Stimulated activated CD8-positive, alpha-beta memory T cell treated with anti-CD3 and anti-CD28 coated beads, Interleukin-12 subunit alpha, Interleukin-12 subunit beta, amount 100 ng/mL, for 24 hours (primary cell): ENCODE results near the gene CYP1A1.
"Not testable (repeated sequence)": the region's sequence is repeated elsewhere in the genome, so short reads cannot be mapped to it uniquely, and the experiment has no call there.

ENCODE experiments used
- DNase-seq: peaks from one replicate; pipeline ENCODE4 v3.0.0-alpha.2; 2020; ENCODE audit errors: extremely low read depth

Gene CYP1A1

DNA sequence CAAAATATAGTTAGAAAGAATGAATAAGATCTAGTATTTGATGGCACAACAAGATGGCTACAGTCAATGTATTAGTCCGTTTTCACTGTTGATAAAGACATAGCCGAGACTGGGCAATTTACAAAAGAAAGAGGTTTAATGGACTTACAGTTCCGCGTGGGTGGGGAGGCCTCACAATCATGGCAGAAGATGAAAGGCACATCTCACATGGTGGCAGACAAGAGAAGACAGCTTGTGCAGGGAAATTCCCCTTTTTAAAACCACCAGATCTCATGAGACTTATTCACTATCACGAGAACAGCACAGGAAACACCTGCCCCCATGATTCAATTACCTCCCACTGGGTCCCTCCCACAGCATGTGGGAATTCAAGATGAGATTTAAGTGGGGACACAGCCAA, 12.9 kb upstream of the CYP1A1 start:
- DNase-seq = not testable (repeated sequence)

DNA sequence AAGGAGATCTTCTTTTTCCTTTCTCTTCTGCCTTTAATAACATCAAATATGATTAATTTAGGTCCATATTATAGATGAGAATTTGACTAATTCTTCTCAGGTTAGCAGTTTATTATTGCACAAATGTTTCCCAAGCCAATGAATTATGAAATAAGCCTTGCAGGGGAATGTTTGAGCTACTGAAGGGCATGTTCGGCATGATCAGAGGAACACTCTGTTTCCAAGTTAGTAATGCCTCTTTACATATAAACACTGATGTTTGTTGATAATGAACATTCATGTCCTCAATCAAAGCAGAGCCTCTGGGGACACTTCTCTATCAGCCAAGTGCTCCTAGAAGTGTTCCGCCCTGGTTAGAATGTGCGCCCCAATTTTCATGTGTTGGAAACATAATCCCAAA, 10.0 kb upstream of the CYP1A1 start:
- DNase-seq = no peak

DNA sequence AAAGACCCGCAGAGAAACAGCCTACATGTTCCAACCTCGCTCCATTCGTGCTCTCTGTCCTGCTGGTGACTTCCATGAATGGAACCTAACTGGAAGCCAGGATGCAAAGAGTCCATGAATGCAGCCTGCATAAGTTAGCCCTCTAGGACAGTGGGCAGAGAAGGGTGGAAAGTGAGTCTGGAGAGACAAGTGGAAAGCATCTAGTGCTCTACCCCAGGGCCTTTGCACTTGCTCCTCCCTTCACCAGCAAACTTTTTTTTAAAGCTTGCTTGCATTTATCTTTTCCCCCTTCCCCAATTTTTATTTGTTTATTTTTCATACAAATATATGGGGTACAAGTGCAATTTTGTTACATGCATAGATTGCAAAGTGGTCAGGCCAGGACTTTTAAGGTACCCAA, 7.9 kb upstream of the CYP1A1 start:
- DNase-seq = no peak

DNA sequence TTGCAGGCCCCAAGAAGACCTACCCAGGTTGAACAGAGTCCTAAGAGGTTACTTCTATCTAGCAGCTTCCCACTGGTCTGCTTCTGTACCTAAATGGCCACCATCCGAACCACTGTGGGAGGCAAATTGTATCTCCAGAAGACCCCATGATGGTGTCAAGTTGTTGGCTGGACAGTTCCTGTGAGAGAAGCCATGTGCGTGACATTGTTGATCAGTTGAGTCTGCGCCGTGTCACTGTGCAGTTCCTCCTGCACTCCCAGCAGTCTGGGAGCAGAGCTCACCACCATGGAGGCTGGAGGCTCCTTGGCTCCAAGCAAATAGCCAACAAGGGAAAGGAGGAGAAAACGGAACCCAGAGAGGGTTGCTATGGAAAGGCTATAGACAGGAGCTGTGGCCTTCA, 7.5 kb upstream of the CYP1A1 start:
- no peak for DNase-seq

DNA sequence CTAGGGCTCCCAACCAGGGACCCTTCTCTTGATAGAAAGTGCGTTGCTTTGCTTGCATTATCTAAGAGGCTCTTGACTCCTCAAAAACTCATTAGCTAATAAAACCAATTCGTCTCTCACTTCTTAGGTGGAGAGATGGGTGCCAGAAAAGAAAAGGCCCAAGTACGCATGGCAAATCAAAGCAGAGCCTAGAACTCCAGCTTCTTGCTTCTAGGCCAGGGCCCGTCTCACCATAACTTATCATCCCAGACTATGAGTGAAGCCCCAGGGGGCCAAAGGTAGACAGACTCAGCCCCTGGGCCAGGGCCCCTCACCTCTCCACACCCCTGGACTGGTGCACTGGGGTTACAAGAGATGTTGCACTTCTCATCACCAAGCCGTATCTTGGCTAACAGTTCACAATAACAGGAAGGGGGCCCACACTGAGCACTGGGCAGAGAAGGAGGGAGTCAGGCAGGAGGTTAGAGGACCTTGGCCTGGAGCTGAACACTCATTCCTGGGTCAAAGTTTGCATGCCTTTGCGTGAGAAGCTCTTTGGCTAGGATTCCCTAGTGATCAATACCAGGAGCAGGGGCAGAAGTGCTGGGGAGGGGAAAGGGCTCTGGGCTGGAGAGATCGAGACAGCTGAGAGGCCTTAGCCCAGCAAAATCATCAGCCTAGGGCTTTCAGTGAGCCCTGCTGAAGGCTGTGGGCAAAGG, 5.4 kb upstream of the CYP1A1 start:
- no peak for DNase-seq

DNA sequence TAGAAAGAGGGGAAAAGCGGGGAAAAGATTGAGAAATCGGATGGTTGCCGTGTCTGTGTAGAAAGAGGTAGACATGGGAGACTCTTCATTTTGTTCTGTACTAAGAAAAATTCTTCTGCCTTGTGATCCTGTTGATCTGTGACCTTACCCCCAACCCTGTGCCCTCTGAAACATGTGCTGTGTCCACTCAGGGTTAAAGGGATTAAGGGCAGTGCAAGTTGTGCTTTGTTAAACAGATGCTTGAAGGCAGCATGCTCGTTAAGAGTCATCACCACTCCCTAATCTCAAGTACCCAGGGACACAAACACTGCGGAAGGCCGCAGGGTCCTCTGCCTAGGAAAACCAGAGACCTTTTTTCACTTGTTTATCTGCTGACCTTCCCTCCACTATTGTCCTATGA, 4.0 kb upstream of the CYP1A1 start:
- not testable (repeated sequence) for DNase-seq

DNA sequence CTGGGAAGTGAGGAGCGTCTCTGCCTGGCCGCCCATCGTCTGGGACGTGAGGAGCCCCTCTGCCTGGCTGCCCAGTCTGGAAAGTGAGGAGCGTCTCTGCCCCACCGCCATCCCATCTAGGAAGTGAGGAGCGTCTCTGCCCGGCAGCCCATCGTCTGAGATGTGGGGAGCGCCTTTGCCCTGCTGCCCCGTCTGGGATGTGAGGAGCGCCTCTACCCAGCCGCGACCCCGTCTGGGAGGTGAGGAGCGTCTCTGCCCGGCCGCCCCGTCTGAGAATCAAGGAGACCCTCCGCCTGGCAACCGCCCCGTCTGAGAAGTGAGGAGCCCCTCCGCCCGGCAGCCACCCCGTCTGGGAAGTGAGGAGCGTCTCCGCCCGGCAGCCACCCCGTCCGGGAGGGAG, 3.4 kb upstream of the CYP1A1 start:
- DNase-seq = not testable (repeated sequence)

DNA sequence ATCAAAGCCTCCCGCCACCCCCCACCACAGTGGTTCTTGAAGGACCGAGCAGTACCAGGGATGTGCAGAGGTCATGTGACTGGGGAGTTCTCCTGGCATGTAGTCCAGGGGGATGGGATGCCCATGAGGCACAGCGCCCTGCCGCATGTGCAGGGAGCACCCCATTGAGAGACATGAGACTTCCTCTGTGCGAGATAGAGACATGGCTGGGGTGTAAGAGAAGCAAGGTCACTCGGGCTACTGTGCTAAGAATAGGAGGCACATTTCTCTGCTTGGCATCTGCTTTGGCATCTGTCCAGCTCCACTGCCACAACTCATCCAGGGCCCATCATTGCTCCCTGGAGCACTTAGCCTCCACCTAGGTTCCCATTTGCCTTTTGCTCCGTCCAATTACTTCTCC, 2.4 kb upstream of the CYP1A1 start:
- DNase-seq = no peak

DNA sequence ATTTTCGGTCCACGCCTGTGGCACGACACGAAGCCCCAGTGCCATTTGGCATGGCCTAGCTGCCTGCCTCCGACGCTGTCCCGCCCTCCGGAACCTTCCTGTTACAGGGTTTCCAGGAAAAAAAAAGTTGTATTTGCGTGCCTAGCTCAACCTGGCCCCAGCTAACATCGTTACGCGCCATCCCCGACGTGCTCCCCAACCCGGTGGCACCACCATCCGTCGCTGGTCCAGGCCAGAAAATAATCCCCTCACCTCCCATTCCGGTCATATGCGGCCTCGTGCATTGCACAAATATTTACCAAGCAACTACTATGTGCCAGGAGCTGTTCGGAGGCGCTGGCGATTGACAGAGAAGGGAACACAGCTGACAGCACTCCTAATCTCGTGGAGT, 1.4 kb upstream of the CYP1A1 start:
- no peak for DNase-seq

DNA sequence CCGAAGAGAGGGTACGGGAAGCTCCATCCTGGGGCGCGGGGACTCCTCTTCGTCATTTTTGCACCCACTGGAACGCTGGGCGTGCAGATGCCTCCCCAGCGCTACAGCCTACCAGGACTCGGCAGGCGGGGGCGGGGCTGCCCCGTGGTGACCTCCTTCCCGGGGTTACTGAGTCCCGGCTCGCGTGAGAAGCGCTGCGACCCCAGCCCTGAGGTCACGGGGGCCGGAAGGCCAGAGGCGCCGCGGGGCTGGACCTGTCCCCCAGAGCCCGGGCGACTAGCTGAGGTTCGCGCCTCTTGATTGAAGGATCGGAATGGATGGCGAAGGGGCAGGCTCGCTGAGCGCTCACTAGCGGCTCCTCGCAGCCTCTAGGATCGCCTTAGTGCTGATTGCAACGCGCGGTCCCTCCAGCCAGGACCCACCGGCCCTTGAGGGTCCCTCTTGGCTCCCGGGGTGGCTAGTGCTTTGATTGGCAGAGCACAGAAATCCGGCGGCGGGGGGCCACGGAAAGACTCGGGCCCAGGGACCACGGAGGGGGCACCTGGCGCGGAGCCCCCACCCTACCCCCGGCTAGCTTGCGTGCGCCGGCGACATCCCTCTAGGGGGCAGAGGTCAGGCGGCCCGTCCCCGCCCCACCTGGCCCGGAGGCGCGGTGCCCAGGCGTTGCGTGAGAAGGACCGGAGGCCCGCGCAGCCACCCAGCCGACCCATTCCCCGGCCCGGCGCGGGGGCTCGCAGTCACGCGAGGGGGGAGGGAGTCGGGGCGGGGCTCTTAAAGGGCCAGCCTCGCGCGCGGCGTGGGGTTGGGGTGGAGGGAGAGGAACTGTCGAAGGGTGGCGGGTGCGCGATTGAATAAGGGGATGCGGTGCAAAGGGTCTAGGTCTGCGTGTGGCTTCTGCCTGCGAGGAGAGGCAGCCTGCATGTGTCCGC, 781 bp upstream of the CYP1A1 start:
- no peak for DNase-seq

DNA sequence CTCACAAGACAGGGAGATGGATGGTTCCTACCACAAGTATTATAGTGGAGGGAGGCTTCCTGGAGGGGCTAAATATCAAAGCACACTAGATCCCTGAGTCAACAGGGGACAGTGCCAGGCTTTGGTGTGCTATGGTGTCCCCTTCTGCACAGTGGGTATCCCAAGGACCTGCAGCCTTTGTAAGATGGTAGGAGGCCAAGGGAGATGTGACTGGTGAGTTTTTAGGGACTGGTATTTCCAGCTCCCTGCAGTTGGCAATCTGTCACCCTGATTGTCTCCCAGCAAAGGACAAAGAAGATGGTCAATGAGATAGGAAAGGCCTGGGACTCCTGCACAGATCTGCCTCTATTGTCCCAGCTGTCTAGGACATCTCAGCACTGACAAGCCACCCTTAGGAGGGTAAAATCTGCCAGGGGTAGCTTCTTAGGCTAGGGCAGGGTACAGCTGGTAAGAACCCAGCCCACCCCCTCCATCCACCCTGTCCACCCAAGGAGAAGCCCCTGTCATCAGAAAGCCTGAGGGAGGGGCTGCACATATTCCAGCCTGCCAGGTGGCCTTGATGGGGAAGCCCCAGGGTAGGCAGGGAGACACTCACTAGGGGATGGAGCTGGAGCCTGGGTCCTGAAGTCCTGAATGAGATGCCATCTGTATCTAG, 631 bp downstream of the CYP1A1 start:
- no peak for DNase-seq

DNA sequence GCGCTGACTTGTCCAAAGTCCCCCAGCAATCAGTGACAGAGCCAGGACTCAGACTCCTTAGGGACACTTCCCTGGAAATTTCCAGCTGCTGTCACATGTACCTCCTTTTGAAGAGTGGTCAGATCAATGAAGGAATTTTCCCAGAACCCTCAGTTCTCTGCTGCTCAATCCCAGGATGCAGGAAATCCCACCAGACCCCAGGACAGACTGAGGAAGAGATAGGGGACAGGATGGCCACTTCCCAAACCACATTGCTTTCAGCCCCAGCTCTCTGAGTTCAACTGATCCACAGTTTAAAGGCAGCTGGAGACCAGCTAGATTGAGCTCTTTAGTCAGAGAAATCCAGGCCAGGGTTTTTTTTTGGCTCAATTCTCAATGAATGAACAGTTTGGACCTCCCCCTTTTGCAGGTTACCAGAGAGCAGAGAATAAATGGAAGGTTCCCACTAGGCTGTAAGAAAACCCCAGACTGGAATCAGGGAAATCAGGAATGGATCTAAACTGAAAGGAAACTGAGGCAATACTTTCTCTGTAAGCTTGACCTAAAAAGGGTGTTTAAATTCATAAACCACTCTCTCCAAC, 1.5 kb downstream of the CYP1A1 start:
- DNase-seq = no peak

DNA sequence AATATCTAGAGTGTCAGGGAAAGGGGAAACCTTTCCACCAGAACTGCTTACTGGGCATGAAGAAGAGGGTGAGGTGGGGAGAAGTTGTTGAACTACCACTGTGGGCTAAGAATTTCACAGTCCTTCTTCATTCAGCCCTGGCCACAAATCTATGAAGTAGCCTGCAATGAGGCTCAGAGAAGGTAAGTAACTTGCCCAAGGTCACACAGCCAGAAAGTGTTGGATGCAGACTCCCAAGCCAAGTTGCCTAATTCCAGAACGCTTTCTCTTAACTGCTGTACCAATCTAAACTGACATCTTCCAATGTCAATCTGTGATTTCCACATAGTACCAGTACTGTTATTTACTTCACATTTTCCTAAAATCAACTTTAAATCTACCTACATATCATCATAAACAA, 2.1 kb downstream of the CYP1A1 start:
- no peak for DNase-seq

DNA sequence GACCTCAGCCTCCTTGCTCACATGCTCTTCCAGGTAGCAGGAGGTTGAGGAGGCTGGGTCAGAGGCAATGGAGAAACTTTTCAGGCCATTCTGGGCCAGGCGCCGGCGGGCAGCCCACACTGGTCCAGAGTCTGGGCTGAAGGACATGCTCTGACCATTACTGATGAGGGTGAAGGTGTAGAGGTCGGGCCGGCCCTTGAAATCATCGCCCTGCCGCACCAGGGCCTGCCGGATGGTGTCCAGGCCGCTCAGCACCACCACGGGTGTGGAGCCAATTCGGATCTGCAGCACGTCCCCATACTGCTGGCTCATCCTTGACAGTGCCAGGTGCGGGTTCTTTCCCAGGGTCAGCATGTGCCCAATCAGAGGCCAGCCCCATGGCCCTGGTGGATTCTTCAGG, 2.7 kb downstream of the CYP1A1 start:
- DNase-seq = no peak

DNA sequence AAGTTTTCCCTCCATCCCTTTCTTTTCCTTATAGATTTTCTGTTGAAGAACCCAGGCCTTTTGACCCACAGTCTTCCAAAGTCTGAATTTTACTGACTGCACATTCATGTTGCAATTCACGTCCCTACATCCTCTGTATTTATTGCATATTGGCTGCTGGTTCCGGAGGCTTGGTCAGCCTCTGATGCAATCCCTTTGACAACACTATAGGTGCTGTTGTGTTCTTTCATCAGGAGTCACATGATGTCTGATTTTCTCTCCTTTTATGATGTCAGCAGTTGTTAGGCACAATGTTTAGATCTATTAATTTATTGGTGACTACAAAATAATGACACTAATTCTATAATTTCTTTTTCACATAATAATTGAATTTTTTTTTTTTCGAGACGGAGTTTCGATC, 8.7 kb downstream of the CYP1A1 start:
- DNase-seq = no peak

DNA sequence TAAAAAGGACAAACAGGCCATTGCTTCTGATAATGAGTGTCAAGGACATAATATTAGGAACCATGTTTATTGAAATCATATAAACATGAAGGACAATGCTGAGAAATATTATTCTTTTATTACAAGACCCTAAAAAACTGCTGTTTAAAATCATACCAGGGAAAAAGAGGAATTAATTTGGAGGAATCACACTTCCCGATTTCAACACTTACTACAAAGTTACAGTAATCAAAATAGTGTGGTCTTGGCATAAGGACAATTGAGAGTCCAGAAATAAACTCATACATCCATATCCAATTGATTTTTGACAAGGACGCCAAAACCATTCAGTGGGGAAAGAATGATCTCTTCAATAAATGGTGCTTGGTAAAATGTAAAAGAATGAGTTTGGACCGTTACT, 13.0 kb downstream of the CYP1A1 start:
- no peak for DNase-seq

DNA sequence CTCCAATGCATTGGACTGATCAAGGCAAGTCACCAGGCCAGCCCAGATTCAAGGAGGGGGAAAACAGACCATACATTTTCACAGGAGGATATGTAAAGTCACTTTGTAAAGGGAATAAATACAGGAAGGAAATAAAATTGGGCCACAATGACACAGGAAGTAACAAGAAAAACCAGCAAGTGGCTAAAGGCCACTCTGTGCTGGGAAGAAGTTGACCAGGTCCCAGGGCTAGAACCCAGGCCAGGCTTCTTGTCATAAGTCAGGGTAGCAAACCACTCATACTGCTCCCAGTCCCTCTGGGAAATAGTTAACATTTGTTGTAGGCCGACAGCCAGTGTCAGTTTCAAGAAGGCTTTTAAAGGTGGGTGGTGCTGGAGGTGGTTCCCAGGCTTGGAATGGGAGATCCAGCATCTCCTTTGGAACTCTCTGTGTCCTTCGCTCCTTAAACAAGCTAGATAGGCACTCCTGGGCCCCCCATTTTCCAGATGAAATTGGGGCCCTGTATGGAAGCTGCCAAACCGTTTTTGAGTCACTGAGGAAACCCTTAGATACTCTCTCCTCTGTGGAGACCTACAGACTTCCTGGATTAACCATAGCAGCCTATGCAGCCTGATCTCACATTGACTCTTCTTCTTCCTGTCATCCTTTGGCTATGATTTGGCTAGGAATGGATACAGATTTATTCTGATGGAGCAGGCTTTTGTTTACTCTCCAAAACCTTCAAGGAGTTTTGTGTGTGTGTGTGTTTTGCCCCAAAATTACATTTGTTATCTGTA, 14.8 kb downstream of the CYP1A1 start:
- DNase-seq = no peak

DNA sequence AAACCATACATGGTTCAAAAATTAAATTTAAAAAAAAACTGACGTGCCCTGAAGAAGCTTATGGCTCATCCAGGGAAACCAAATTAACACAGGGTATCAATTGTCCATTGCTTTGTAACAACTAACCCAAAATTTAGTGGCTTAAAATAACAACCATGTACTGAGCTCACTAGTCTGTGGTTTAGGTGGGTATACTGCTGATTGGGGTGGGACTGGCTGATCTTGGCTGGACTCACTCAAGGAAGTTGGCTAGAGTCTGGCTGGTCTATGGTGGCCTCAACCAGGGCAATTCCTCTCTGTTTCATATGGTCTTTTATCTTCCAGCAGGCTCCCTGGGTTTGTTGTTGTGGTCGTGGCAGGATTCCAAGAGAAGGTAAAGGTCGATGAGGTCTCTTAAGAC, 15.4 kb downstream of the CYP1A1 start:
- DNase-seq = no peak

DNA sequence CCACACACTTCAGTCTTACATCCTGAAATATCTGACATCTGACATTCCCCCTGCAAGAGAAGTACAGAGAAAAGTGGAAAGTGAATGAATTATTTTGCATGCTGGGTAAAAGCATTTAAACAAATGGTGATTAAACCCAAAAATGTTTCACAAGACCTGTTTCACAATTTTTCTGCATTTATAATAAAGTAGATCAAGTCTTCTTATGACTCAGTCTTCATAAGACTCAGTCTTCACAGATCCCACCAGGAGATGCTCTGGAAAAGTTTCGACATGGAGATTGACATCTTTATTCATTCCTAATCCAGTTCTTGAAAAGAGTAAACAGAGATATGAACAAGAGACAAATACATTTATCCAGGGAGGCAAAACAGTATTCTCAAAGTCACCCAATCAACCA, 16.3 kb downstream of the CYP1A1 start:
- DNase-seq = no peak

DNA sequence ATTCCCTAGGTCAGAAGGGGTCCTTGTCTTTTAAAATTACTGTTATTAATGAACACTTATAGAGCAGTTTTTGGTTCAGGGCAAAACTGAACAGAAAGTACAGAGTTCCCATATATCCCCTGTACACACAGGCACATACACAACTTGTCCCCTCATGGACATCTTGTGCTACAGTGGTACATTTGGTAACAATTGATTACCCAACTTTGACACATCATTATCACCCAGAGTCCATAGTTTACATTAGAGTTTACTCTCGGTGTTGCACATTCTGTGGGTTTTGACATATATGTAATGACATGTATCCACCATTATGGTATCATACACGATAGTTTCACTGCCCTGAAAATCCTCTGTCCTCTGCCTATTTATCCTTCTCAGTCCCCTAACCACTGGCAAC, 28.5 kb downstream of the CYP1A1 start:
- DNase-seq = no peak

DNA sequence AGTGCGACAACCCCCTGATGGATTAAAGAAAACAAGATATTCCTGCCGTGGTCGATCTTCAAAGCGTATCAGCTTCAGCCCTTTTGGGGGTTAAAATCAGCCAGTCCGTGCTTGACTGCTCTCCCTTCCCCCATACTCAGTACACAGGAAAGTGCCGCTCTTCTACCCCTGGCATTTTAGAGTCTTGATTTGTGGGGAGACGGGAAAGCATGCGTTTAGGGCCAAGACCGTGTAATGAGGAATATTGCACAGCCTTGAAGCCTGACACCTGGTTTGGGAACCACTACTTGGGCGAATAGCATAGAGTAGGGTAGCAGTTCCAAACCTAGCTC, 29.0 kb downstream of the CYP1A1 start:
- no peak for DNase-seq
